Ovary (tissue), 3 donors: Measurements from ENCODE around the gene DNAJB2.

Source experiments
- EP300 ChIP-seq: sonication (generic); formaldehyde crosslinking; IDR thresholded peaks from one replicate; pipeline ENCODE4 v1.6.1; 2017; ENCODE audit warnings: antibody characterized with exemption
- TF ChIP-seq, protein P1 (sequence below), 3 donors: fragments of 450-650 bp in 2 of 3; fragments of 200-600 bp in 1 of 3; IDR thresholded peaks; one replicate each; pipeline versions ENCODE4 v1.5.1 to v1.8.0; 2016 to 2022; ENCODE audit warnings: antibody characterized with exemption in 3 of 3, mild to moderate bottlenecking in 1 of 3
- donor health status: DM: no; HTN: no; CAD: no.

DNA sequence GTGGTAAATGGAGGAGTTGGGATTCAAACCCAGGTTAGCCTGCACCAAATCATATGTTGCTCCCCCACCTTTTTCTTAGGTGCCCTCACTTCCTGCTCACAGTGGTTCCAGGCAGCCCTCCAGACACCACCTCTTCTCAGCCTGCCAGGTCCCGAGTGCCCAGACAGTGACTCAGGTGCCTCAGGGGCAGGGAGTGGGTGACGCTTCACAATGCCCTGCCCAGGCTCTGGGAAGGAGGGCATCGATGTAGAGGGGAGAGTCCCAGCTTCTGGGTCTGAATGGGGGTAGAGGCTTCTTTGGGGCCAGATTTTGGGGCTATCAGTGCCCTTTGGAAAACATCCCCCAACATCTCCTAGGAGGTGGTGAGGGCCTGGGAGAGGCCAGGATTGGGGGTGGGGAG is 5.2 kb upstream of the DNAJB2 start:
- TF ChIP-seq, protein P1, sequence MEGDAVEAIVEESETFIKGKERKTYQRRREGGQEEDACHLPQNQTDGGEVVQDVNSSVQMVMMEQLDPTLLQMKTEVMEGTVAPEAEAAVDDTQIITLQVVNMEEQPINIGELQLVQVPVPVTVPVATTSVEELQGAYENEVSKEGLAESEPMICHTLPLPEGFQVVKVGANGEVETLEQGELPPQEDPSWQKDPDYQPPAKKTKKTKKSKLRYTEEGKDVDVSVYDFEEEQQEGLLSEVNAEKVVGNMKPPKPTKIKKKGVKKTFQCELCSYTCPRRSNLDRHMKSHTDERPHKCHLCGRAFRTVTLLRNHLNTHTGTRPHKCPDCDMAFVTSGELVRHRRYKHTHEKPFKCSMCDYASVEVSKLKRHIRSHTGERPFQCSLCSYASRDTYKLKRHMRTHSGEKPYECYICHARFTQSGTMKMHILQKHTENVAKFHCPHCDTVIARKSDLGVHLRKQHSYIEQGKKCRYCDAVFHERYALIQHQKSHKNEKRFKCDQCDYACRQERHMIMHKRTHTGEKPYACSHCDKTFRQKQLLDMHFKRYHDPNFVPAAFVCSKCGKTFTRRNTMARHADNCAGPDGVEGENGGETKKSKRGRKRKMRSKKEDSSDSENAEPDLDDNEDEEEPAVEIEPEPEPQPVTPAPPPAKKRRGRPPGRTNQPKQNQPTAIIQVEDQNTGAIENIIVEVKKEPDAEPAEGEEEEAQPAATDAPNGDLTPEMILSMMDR (IDR thresholded peaks at IDR 0.05): no peak
- no peak for TF ChIP-seq EP300
